Measurements from ENCODE around the gene ATP6V0A4. TPM values are rescaled to one million over a fixed set of nuclear protein-coding genes. Genes with fewer than 3 reads are reported as not detected.

The ATP6V0A4 gene
- total RNA-seq (2014; rRNA removed; shearing (Covaris generic)): 0.43 and 1.4 TPM in 2 replicates
- polyA plus RNA-seq (2016; fragmentation: Nextera tagmentation; extraction: Ambion mirVana): 0.35 and 0.43 TPM in 2 replicates

GRCh38 chr7:138797715-138798320, at the start of gene ATP6V0A4, which contains the start of gene TMEM213:
Gene ATP6V0A4, minus strand, starts transcription at chr7:138798196. Its CDS starts 26,949 bp downstream, at chr7:138771247.
Gene TMEM213, plus strand, starts transcription at chr7:138797994. Its CDS starts 111 bp downstream, at chr7:138798105.
- Histone ChIP-seq H3K79me2 (ENCODE audit: insufficient read depth) (no peaks in the 10 kb centered on the region), H3K9me2 (ENCODE audit: insufficient read depth) (no peaks in the 10 kb centered on the region), H3K9ac (no peak within 1 kb of the TSS), H4K20me1 (ENCODE audit: insufficient read depth) (no peaks in the 10 kb centered on the region), H3K27me3 (replicated peaks; ENCODE audit: insufficient read depth) (peaks cover 36% of the 10 kb centered on the region), H3K4me1 (ENCODE audit: insufficient read depth) (no peaks in the 10 kb centered on the region), H3F3A (ENCODE audit: insufficient read depth) (no peaks in the 10 kb centered on the region), H3K4me2 (ENCODE audit: unreplicated experiment) (no peak within 1 kb of the TSS), H3K9me3 (ENCODE audit: low read depth) (no peaks in the 10 kb centered on the region), H3K36me3 (ENCODE audit: low read depth) (no peaks in the 10 kb centered on the region), H2AFZ (no peak within 1 kb of the TSS), H3K27ac (no peak within 1 kb of the TSS), H3K4me3 (no peak within 1 kb of the TSS)
- TF ChIP-seq EZH2 (IDR thresholded peaks at IDR 0.05; ENCODE audit: insufficient read depth, poor library complexity, severe bottlenecking): no peak
- TF ChIP-seq EZH2phosphoT487 (IDR thresholded peaks at IDR 0.05; ENCODE audit: insufficient read depth, low read depth): no peak
- WGBS, 2 experiments (ENCODE audit: low coverage in 1 of 2, low lambda C conversion rate in 2 of 2, missing lambda C conversion rate in 2 of 2): 3 to 6% methylated on average over 13 to 14 of the region's 14 CpGs
- no peak for DNase-seq
- in situ Hi-C loops (cut with MboI): no loop called here

GRCh38 chr7:138845711-138846110, 47.7 kb upstream of the ATP6V0A4 start:
- H4K20me1 ChIP-seq (ENCODE audit: insufficient read depth): no peaks in the 10 kb centered on the region; the same call in 1 of the 2 replicates
- no peak for DNase-seq
- no peak overlapping the region for H3K4me2 ChIP-seq (ENCODE audit: unreplicated experiment)
- H3K36me3 ChIP-seq (ENCODE audit: low read depth): peaks cover 12% of the 10 kb centered on the region
- H3K4me1 ChIP-seq (ENCODE audit: insufficient read depth): peaks cover 10% of the 10 kb centered on the region
- 22 to 24% methylated on average over 2 of the region's 2 CpGs for WGBS, 2 experiments (ENCODE audit: low coverage in 1 of 2, low lambda C conversion rate in 2 of 2, missing lambda C conversion rate in 2 of 2)
- H3K27me3 ChIP-seq (replicated peaks; ENCODE audit: insufficient read depth): no peaks in the 10 kb centered on the region
- H3F3A ChIP-seq (ENCODE audit: insufficient read depth): no peaks in the 10 kb centered on the region; the same call in 1 of the 2 replicates
- no peaks in the 10 kb centered on the region for H3K9me3 ChIP-seq (ENCODE audit: low read depth)
- no peak overlapping the region for H3K4me3 ChIP-seq
- H3K79me2 ChIP-seq (ENCODE audit: insufficient read depth): no peaks in the 10 kb centered on the region
- in situ Hi-C loops (cut with MboI): no loop called here
- H2AFZ ChIP-seq: no peak overlapping the region
- no peak overlapping the region for H3K9ac ChIP-seq
- TF ChIP-seq EZH2phosphoT487 (IDR thresholded peaks at IDR 0.05; ENCODE audit: insufficient read depth, low read depth) (no peak), EZH2 (IDR thresholded peaks at IDR 0.05; ENCODE audit: insufficient read depth, poor library complexity, severe bottlenecking) (no peak)
- H3K27ac ChIP-seq: no peak overlapping the region
- no peaks in the 10 kb centered on the region for H3K9me2 ChIP-seq (ENCODE audit: insufficient read depth)

- no peaks in the 10 kb centered on the region; the same call in 1 of the 2 replicates for H3F3A ChIP-seq (ENCODE audit: insufficient read depth)
- no peaks in the 10 kb centered on the region for H3K27me3 ChIP-seq (replicated peaks; ENCODE audit: insufficient read depth)
- no peaks in the 10 kb centered on the region for H3K9me3 ChIP-seq (ENCODE audit: low read depth)
- H3K9me2 ChIP-seq (ENCODE audit: insufficient read depth): no peaks in the 10 kb centered on the region
- H3K27ac ChIP-seq: no peak overlapping the region
- H3K36me3 ChIP-seq (ENCODE audit: low read depth): peaks cover 6% of the 10 kb centered on the region; the same call in 1 of the 2 replicates
- TF ChIP-seq EZH2 (IDR thresholded peaks at IDR 0.05; ENCODE audit: insufficient read depth, poor library complexity, severe bottlenecking): no peak
- TF ChIP-seq EZH2phosphoT487 (IDR thresholded peaks at IDR 0.05; ENCODE audit: insufficient read depth, low read depth): no peak
- 85 to 86% methylated on average over 20 of the region's 20 CpGs for WGBS, 2 experiments (ENCODE audit: low coverage in 1 of 2, low lambda C conversion rate in 2 of 2, missing lambda C conversion rate in 2 of 2)
- H3K4me2 ChIP-seq (ENCODE audit: unreplicated experiment): no peak overlapping the region
- H3K4me1 ChIP-seq (ENCODE audit: insufficient read depth): peaks cover 10% of the 10 kb centered on the region
- H3K9ac ChIP-seq: no peak overlapping the region
- no peak overlapping the region for H2AFZ ChIP-seq
- DNase-seq: no peak
- no peaks in the 10 kb centered on the region for H3K79me2 ChIP-seq (ENCODE audit: insufficient read depth)
- in situ Hi-C loops (cut with MboI): no loop called here
- H3K4me3 ChIP-seq: no peak overlapping the region
- H4K20me1 ChIP-seq (ENCODE audit: insufficient read depth): no peaks in the 10 kb centered on the region; the same call in 1 of the 2 replicates
These were observed 45.9 kb upstream of the ATP6V0A4 start for GRCh38 chr7:138843632-138844580.

GRCh38 chr7:138842111-138842510, 44.1 kb upstream of the ATP6V0A4 start:
- Histone ChIP-seq H3K9me2 (ENCODE audit: insufficient read depth) (no peaks in the 10 kb centered on the region), H3K79me2 (ENCODE audit: insufficient read depth) (no peaks in the 10 kb centered on the region), H3K27ac (no peak overlapping the region), H4K20me1 (ENCODE audit: insufficient read depth) (no peaks in the 10 kb centered on the region; the same call in 1 of the 2 replicates), H2AFZ (no peak overlapping the region), H3K9ac (no peak overlapping the region), H3K36me3 (ENCODE audit: low read depth) (peaks cover 13% of the 10 kb centered on the region), H3K4me2 (ENCODE audit: unreplicated experiment) (no peak overlapping the region), H3K27me3 (replicated peaks; ENCODE audit: insufficient read depth) (no peaks in the 10 kb centered on the region), H3F3A (ENCODE audit: insufficient read depth) (no peaks in the 10 kb centered on the region), H3K9me3 (ENCODE audit: low read depth) (no peaks in the 10 kb centered on the region), H3K4me3 (no peak overlapping the region), H3K4me1 (ENCODE audit: insufficient read depth) (no peaks in the 10 kb centered on the region)
- no peak for DNase-seq
- WGBS, 2 experiments (ENCODE audit: low coverage in 1 of 2, low lambda C conversion rate in 2 of 2, missing lambda C conversion rate in 2 of 2): 92 to 94% methylated on average over 12 of the region's 12 CpGs
- in situ Hi-C loops (cut with MboI): no loop called here
- no peak for TF ChIP-seq EZH2phosphoT487 (IDR thresholded peaks at IDR 0.05; ENCODE audit: insufficient read depth, low read depth)
- no peak for TF ChIP-seq EZH2 (IDR thresholded peaks at IDR 0.05; ENCODE audit: insufficient read depth, poor library complexity, severe bottlenecking)

All from GM23248 (cell line).